Brain microvascular endothelial cell (primary cell): ENCODE data around the gene PTPN14.

Experiments used
- DNase-seq: peaks from one replicate; pipeline ENCODE4 v3.0.0-alpha.2; 2020
- H3K27ac ChIP-seq: fragments of 250-450 bp; sonication (Bioruptor Pico); 2 replicates; pipeline ENCODE4 v1.5.1; 2020; ENCODE audit warnings: mild to moderate bottlenecking, moderate library complexity
- H3K27me3 ChIP-seq: fragments of 250-450 bp; sonication (Bioruptor Pico); replicated peaks from 2 replicates; pipeline ENCODE4 v1.5.1; 2020; ENCODE audit warnings: mild to moderate bottlenecking
- H3K36me3 ChIP-seq: fragments of 250-450 bp; sonication (Bioruptor Pico); replicated peaks from 2 replicates; pipeline ENCODE4 v1.5.1; 2020; ENCODE audit warnings: mild to moderate bottlenecking
- H3K4me3 ChIP-seq: 2 replicates; pipeline ENCODE4 v1.5.1; 2011; ENCODE audit warnings: low read depth, mild to moderate bottlenecking, control low read depth, low read length, moderate library complexity
- in situ Hi-C: cut with HindIII; loops from 2 replicates; pipeline ENCODE4 v1.10.0; 2017; ENCODE audit warnings: low sequenced_read_pairs, low pct_ligation_motif_present
- TF ChIP-seq, protein P1 (sequence below): IDR thresholded peaks from 2 replicates; pipeline ENCODE4 v1.5.1; 2011; ENCODE audit warnings: low read depth, mild to moderate bottlenecking, moderate library complexity, low read length, control low read depth, inconsistent platforms; ENCODE audit errors: missing control alignments

Gene PTPN14

GRCh38 chr1:214351551-214352277 lies 199.7 kb downstream of the PTPN14 start:
- TF ChIP-seq, protein P1, sequence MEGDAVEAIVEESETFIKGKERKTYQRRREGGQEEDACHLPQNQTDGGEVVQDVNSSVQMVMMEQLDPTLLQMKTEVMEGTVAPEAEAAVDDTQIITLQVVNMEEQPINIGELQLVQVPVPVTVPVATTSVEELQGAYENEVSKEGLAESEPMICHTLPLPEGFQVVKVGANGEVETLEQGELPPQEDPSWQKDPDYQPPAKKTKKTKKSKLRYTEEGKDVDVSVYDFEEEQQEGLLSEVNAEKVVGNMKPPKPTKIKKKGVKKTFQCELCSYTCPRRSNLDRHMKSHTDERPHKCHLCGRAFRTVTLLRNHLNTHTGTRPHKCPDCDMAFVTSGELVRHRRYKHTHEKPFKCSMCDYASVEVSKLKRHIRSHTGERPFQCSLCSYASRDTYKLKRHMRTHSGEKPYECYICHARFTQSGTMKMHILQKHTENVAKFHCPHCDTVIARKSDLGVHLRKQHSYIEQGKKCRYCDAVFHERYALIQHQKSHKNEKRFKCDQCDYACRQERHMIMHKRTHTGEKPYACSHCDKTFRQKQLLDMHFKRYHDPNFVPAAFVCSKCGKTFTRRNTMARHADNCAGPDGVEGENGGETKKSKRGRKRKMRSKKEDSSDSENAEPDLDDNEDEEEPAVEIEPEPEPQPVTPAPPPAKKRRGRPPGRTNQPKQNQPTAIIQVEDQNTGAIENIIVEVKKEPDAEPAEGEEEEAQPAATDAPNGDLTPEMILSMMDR: no peak
- Histone ChIP-seq H3K27ac (no peak overlapping the region), H3K36me3 (peaks cover 46% of the 10 kb centered on the region), H3K4me3 (no peak overlapping the region), H3K27me3 (no peaks in the 10 kb centered on the region)
- in situ Hi-C loops: no loop called here
- no peak for DNase-seq

- Histone ChIP-seq H3K36me3 (peaks cover 40% of the 10 kb centered on the region), H3K4me3 (no peak overlapping the region), H3K27ac (no peak overlapping the region), H3K27me3 (no peaks in the 10 kb centered on the region)
- TF ChIP-seq, protein P1: no peak
- DNase-seq: no peak
- in situ Hi-C loops: no loop called here
Observed at GRCh38 chr1:214349781-214350180, 201.6 kb downstream of the PTPN14 start.

DNA sequence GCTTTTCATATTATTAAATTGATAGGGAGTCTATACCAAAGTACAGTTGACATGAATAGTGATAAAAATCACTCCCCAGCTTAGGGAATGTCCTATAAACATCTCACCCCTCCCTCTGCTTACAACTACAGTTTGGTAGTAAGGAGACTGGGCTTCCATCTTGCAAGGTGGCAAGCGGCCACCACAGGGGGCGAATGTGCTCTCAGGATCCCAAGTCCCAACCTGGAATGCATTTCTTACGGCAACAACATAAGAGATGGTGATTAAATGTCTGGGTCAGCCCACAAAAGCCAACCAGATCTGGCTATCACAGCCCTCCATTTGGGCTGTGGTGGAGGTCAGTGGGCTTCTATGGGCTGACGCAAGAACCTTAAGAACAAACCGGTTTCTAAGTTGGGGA lies 202.4 kb downstream of the PTPN14 start:
- Histone ChIP-seq H3K4me3 (no peak overlapping the region), H3K27me3 (no peaks in the 10 kb centered on the region), H3K27ac (no peak overlapping the region), H3K36me3 (peaks cover 38% of the 10 kb centered on the region)
- no peak for DNase-seq
- TF ChIP-seq, protein P1: no peak
- in situ Hi-C loops: no loop called here

DNA sequence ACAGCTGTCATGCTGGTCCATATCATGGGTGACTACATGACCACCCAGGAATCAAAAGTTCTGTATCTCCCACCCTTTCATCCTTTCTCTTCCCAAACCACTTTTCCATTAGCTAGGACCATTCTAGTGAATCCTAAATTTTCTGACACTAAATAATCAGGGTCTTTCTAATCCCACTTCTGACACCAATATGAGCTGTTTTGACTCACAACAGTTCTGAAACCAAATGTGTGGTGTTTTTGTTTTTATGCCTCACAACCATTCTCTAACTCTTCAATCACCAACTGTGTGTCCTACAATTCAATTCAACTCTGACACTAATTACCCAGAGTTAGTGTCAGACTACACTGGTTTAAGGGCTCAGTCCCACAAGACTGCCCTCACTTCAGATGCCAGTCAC lies 206.5 kb downstream of the PTPN14 start:
- no peaks in the 10 kb centered on the region for H3K27me3 ChIP-seq
- H3K27ac ChIP-seq: no peak overlapping the region
- no peak overlapping the region for H3K4me3 ChIP-seq
- in situ Hi-C loops: no loop called here
- DNase-seq: no peak
- peaks cover 24% of the 10 kb centered on the region for H3K36me3 ChIP-seq
- TF ChIP-seq, protein P1: no peak

DNA sequence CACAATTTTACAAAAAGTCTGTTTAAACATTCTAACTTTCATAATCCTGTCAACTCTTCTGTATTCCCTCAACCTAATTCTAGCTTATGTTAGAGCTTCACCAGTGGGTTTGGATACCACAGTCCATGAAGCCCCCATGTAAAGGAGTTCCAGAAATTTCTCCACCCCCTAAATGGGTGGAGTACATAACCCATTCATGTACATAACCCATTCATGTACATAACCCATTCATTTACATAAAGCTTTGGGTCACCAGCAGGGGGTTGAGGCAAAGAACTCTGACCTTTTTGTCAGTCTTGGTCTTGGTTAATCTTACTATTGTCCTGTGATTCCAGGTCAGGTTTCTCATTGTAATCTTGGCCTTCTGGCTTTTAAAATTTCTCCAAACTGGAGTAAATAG lies 208.9 kb downstream of the PTPN14 start:
- Histone ChIP-seq H3K4me3 (no peak overlapping the region), H3K36me3 (peaks cover 25% of the 10 kb centered on the region), H3K27ac (no peak overlapping the region), H3K27me3 (no peaks in the 10 kb centered on the region)
- DNase-seq: no peak
- TF ChIP-seq, protein P1: peak; percentile 17
- in situ Hi-C loops: no loop called here

DNA sequence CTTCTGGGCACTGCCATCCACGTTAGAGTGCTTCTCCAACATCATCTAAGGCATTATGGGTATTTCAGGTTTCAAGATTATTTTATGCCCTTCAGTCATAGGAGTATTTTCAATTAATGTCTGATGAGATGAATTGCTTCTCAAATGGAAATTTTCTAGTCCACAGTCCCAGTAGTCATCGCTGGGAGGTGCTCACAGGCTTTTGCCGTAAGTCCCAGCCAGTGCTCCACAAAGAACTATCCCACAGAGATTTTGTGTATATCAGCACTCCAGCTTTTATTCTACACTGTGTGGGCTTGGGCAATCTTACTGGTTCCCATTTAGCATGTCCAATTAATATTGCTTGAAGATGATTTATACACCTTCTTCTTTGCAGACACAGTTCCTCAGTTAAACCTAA lies 209.5 kb downstream of the PTPN14 start:
- Histone ChIP-seq H3K36me3 (peaks cover 22% of the 10 kb centered on the region), H3K4me3 (no peak overlapping the region), H3K27ac (no peak overlapping the region), H3K27me3 (no peaks in the 10 kb centered on the region)
- in situ Hi-C loops: no loop called here
- DNase-seq: no peak
- TF ChIP-seq, protein P1: peak; percentile 15
